Measurements from ENCODE around the gene TXNRD1. TPM values are rescaled to one million over a fixed set of nuclear protein-coding genes. Genes with fewer than 3 reads are reported as not detected.

Gene TXNRD1
- total RNA-seq, 2 donors from 2014 or later: 83.4 to 144 TPM

DNA sequence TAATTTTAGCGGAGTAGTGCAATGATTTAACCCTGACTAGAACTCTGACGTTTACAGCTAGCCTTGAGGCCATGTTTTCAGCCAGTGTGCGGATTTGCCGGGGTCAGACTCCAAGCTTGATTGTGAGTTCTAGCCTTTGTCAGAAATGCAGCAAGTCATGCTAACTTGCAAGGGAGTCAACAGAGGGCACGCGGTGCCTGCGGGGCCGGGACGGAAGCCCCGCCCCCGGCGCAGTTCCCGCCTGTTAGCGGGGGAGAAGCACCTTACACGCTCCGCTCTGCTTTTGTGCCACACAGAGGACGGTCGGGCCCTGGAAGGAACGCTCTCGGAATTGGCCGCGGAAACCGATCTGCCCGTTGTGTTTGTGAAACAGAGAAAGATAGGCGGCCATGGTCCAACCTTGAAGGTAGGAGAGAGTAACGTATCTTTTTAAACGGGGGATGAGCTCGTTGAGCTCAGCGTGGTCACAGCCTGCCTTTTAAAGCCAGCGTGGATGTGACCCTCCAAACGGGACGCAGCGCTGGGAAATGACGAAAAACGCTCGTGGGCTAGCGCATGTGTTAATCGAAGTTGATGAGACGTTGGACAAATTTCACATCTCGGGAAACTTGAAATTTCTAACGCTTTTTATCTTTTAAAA lies 73.2 kb downstream of the TXNRD1 start:
- WGBS, 2 experiments (ENCODE audit: insufficient coverage in 1 of 2, insufficient read length in 1 of 2): 0 to 1% methylated on average over 24 to 41 of the region's 41 CpGs
- Mint-ChIP-seq H3K9me3 (no peaks in the 10 kb centered on the region), H3K4me1 (peaks cover 23% of the 10 kb centered on the region), H3K4me3 (peak overlapping the region; percentile 100), H3K27ac (peak overlapping the region; percentile 100), H3K27me3 (ENCODE audit: insufficient read depth) (no peaks in the 10 kb centered on the region), H3K36me3 (ENCODE audit: low read depth) (peaks cover 25% of the 10 kb centered on the region)
- Histone ChIP-seq H3K27ac (ENCODE audit: low read depth, low read length) (peak overlapping the region; percentile 45), H3K4me3 (ENCODE audit: low read length) (peak overlapping the region; percentile 98), H3K9me3 (ENCODE audit: control insufficient read depth, low read length) (no peaks in the 10 kb centered on the region), H3K4me1 (ENCODE audit: control insufficient read depth, insufficient read depth, low read length) (no peaks in the 10 kb centered on the region), H3K9ac (ENCODE audit: extremely low read depth, low read length, poor library complexity, severe bottlenecking) (peak overlapping the region; percentile 96), H3K27me3 (ENCODE audit: control insufficient read depth, insufficient read depth, low read length, poor library complexity, severe bottlenecking) (no peaks in the 10 kb centered on the region), H3K36me3 (ENCODE audit: control insufficient read depth, insufficient read depth, low read length) (peaks cover 23% of the 10 kb centered on the region)
- DNase-seq: peak; percentile 97
- TF ChIP-seq, protein P1, sequence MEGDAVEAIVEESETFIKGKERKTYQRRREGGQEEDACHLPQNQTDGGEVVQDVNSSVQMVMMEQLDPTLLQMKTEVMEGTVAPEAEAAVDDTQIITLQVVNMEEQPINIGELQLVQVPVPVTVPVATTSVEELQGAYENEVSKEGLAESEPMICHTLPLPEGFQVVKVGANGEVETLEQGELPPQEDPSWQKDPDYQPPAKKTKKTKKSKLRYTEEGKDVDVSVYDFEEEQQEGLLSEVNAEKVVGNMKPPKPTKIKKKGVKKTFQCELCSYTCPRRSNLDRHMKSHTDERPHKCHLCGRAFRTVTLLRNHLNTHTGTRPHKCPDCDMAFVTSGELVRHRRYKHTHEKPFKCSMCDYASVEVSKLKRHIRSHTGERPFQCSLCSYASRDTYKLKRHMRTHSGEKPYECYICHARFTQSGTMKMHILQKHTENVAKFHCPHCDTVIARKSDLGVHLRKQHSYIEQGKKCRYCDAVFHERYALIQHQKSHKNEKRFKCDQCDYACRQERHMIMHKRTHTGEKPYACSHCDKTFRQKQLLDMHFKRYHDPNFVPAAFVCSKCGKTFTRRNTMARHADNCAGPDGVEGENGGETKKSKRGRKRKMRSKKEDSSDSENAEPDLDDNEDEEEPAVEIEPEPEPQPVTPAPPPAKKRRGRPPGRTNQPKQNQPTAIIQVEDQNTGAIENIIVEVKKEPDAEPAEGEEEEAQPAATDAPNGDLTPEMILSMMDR (conservative IDR thresholded peaks at IDR 0.05): no peak

DNA sequence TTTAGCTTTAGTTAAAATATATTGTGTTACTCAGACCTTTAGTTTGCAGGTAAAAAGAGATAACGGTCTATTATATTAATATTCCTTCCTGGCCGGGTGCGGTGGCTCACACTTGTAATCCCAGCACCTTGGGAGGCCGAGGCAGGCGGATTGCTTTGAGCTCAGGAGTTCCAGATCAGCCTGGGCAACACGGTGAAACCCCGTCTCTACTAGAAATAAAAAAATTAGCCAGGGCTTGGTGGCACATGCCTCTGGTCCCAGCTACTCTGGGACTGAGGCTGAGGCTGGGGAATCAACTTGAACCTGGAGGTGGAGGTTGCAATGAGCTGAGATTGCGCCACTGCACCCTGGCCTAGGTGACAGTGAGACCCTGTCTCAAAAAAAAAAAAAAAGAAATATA lies 74.7 kb downstream of the TXNRD1 start:
- H3K9ac ChIP-seq (ENCODE audit: extremely low read depth, low read length, poor library complexity, severe bottlenecking): no peak overlapping the region
- DNase-seq: no peak
- H3K36me3 Mint-ChIP-seq (ENCODE audit: low read depth): peaks cover 35% of the 10 kb centered on the region
- peaks cover 31% of the 10 kb centered on the region for H3K36me3 ChIP-seq (ENCODE audit: control insufficient read depth, insufficient read depth, low read length)
- TF ChIP-seq, protein P1 (conservative IDR thresholded peaks at IDR 0.05): no peak
- 86 to 95% methylated on average over 4 to 7 of the region's 8 CpGs for WGBS, 2 experiments (ENCODE audit: insufficient coverage in 1 of 2, insufficient read length in 1 of 2)
- H3K9me3 ChIP-seq (ENCODE audit: control insufficient read depth, low read length): no peaks in the 10 kb centered on the region
- no peaks in the 10 kb centered on the region for H3K9me3 Mint-ChIP-seq
- H3K4me1 Mint-ChIP-seq: peaks cover 23% of the 10 kb centered on the region
- no peak overlapping the region for H3K4me3 ChIP-seq (ENCODE audit: low read length)
- no peak overlapping the region for H3K27ac Mint-ChIP-seq
- no peaks in the 10 kb centered on the region for H3K27me3 ChIP-seq (ENCODE audit: control insufficient read depth, insufficient read depth, low read length, poor library complexity, severe bottlenecking)
- no peaks in the 10 kb centered on the region for H3K4me1 ChIP-seq (ENCODE audit: control insufficient read depth, insufficient read depth, low read length)
- no peak overlapping the region for H3K4me3 Mint-ChIP-seq
- no peaks in the 10 kb centered on the region for H3K27me3 Mint-ChIP-seq (ENCODE audit: insufficient read depth)
- H3K27ac ChIP-seq (ENCODE audit: low read depth, low read length): no peak overlapping the region

DNA sequence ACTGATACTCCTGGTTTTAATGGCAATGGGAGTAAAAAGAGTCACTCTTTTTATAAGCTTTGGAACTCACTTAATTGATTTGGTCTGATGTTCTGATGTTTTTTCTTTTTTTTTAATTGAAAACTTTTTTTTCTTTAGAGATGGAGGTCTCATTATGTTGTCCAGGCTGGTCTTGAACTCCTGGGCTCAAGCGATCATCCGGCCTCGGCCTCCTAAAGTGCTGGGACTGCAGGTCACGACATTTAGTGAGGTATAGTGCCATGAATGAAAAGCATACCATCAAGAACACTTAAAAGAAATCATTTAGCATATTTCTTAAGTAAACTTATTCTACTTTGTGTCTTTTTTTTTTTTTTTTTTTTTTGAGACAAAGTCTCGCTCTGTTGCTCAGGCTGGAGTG lies 75.3 kb downstream of the TXNRD1 start:
- TF ChIP-seq, protein P1 (conservative IDR thresholded peaks at IDR 0.05): no peak
- Histone ChIP-seq H3K36me3 (ENCODE audit: control insufficient read depth, insufficient read depth, low read length) (peaks cover 36% of the 10 kb centered on the region), H3K4me3 (ENCODE audit: low read length) (no peak overlapping the region), H3K27me3 (ENCODE audit: control insufficient read depth, insufficient read depth, low read length, poor library complexity, severe bottlenecking) (no peaks in the 10 kb centered on the region), H3K27ac (ENCODE audit: low read depth, low read length) (no peak overlapping the region), H3K9ac (ENCODE audit: extremely low read depth, low read length, poor library complexity, severe bottlenecking) (no peak overlapping the region), H3K9me3 (ENCODE audit: control insufficient read depth, low read length) (no peaks in the 10 kb centered on the region), H3K4me1 (ENCODE audit: control insufficient read depth, insufficient read depth, low read length) (no peaks in the 10 kb centered on the region)
- no peaks in the 10 kb centered on the region for H3K27me3 Mint-ChIP-seq (ENCODE audit: insufficient read depth)
- H3K36me3 Mint-ChIP-seq (ENCODE audit: low read depth): peaks cover 40% of the 10 kb centered on the region
- H3K4me1 Mint-ChIP-seq: peaks cover 19% of the 10 kb centered on the region
- no peak for DNase-seq
- H3K27ac Mint-ChIP-seq: no peak overlapping the region
- H3K4me3 Mint-ChIP-seq: no peak overlapping the region
- no peaks in the 10 kb centered on the region for H3K9me3 Mint-ChIP-seq
- 98% methylated on average over 5 of the region's 5 CpGs; no CpG with 5 or more reads in 1 of the 2 experiments for WGBS, 2 experiments (ENCODE audit: insufficient coverage in 1 of 2, insufficient read length in 1 of 2)
